Body of pancreas (tissue), 4 donors: ENCODE data around the gene KIAA1549.

Experiments
- POLR2A ChIP-seq, 3 donors: fragments of 450-650 bp; IDR thresholded peaks; one replicate each; pipeline ENCODE4 v1.6.1; 2016; ENCODE audit warnings: antibody characterized with exemption in 3 of 3, mild to moderate bottlenecking in 2 of 3
- TF ChIP-seq, protein P1 (sequence below), 7 experiments: fragments of 450-650 bp in 4 of 7; fragments of 200-600 bp in 3 of 7; sonication (generic) in 3 of 7; IDR thresholded peaks; one replicate each; pipeline ENCODE4 v1.5.1; 2016 to 2019; ENCODE audit warnings: antibody characterized with exemption in 7 of 7

DNA sequence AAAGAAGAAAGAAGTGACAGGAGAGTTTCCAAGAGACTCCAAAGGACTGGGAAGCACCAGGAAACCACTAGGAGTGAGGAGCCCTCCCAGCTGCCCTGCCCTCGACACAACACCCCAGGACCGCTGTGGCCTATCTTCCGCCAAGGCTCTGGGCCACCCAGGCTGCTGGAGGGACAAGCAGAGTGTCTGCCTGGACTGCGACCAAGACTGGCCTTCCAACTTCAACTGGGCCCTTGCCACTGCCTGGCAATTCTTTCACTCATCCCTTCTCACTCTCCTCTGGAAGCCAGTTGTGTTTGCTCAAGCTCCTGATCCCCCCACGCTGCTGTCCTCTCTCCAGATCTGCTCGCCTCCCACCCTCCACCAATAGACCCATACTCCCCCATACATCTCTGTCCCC is 10.2 kb downstream of the KIAA1549 start:
- TF ChIP-seq, protein P1, sequence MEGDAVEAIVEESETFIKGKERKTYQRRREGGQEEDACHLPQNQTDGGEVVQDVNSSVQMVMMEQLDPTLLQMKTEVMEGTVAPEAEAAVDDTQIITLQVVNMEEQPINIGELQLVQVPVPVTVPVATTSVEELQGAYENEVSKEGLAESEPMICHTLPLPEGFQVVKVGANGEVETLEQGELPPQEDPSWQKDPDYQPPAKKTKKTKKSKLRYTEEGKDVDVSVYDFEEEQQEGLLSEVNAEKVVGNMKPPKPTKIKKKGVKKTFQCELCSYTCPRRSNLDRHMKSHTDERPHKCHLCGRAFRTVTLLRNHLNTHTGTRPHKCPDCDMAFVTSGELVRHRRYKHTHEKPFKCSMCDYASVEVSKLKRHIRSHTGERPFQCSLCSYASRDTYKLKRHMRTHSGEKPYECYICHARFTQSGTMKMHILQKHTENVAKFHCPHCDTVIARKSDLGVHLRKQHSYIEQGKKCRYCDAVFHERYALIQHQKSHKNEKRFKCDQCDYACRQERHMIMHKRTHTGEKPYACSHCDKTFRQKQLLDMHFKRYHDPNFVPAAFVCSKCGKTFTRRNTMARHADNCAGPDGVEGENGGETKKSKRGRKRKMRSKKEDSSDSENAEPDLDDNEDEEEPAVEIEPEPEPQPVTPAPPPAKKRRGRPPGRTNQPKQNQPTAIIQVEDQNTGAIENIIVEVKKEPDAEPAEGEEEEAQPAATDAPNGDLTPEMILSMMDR (IDR thresholded peaks at IDR 0.05), result no peak
- no peak for TF ChIP-seq POLR2A (IDR thresholded peaks at IDR 0.05)
